Measurements from ENCODE around the gene FADS2.

Gene FADS2

GRCh38 chr11:61893981-61894380 is 65.9 kb downstream of the FADS2 start:
- TF ChIP-seq CTCF (IDR thresholded peaks at IDR 0.05), result no peak
- Histone ChIP-seq H3K4me3 (no peak overlapping the region), H3K27ac (peak overlapping the region; percentile 41 to 73)
- DNase-seq (ENCODE audit: low spot score), result no peak

- no peak for DNase-seq (ENCODE audit: low spot score)
- no peak for TF ChIP-seq CTCF (IDR thresholded peaks at IDR 0.05)
- Histone ChIP-seq H3K4me3 (no peak overlapping the region), H3K27ac (no peak overlapping the region)
These were observed 67.1 kb downstream of the FADS2 start for GRCh38 chr11:61895046-61895717.

- TF ChIP-seq CTCF (IDR thresholded peaks at IDR 0.05), result no peak
- DNase-seq (ENCODE audit: low spot score), result no peak
- H3K27ac ChIP-seq, result no peak overlapping the region
- no peak overlapping the region for H3K4me3 ChIP-seq
These were observed 67.6 kb downstream of the FADS2 start for GRCh38 chr11:61895718-61896059.

GRCh38 chr11:61896665-61897386 is 68.7 kb downstream of the FADS2 start:
- Histone ChIP-seq H3K27ac (peak overlapping the region; percentile 16 to 68), H3K4me3 (no peak overlapping the region)
- DNase-seq (ENCODE audit: low spot score), result no peak
- no peak for TF ChIP-seq CTCF (IDR thresholded peaks at IDR 0.05)

GRCh38 chr11:61897387-61898246 is 69.5 kb downstream of the FADS2 start:
- H3K27ac ChIP-seq, result peak overlapping the region; percentile 16 to 68
- DNase-seq (ENCODE audit: low spot score), result no peak
- peak; percentile 93 for TF ChIP-seq CTCF (IDR thresholded peaks at IDR 0.05)
- H3K4me3 ChIP-seq, result no peak overlapping the region

GRCh38 chr11:61898247-61898582 is 70.1 kb downstream of the FADS2 start:
- no peak overlapping the region for H3K4me3 ChIP-seq
- DNase-seq (ENCODE audit: low spot score), result no peak
- TF ChIP-seq CTCF (IDR thresholded peaks at IDR 0.05), result no peak
- peak overlapping the region in 1 of 2 donors; percentile 68 for H3K27ac ChIP-seq
